ENCODE data around the gene INF2. TPM values are rescaled to one million over a fixed set of nuclear protein-coding genes. Genes with fewer than 3 reads are reported as not detected.

Gene INF2
- total RNA-seq, 1 experiment from 2014 or later = 70.9 TPM

- no peaks in the 10 kb centered on the region for H3K9me3 ChIP-seq (ENCODE audit: low read depth, low read length, poor library complexity, severe bottlenecking)
- POLR2A ChIA-PET (ENCODE audit: low non-redundant PET) = no interaction called here
- no TSS peak for BruUV-seq (replicated peaks)
- H3K27ac ChIP-seq (ENCODE audit: low read depth, low read length, poor library complexity, severe bottlenecking) = no peak overlapping the region
- no peak for DNase-seq (ENCODE audit: low spot score)
- no peaks in the 10 kb centered on the region for H3K36me3 ChIP-seq (ENCODE audit: insufficient read depth, low read length, poor library complexity, severe bottlenecking)
- no peaks in the 10 kb centered on the region for H3K4me1 ChIP-seq (ENCODE audit: insufficient read depth, low read length, poor library complexity, severe bottlenecking)
- no peak overlapping the region for H3K4me3 ChIP-seq (ENCODE audit: low read depth, low read length, poor library complexity, severe bottlenecking)
- CTCF ChIA-PET = no interaction called here
- intact Hi-C loops (cut with micrococcal nuclease; ENCODE audit: unreplicated experiment) = no loop called here
- no peaks in the 10 kb centered on the region for H3K27me3 ChIP-seq (replicated peaks; ENCODE audit: insufficient read depth, low read depth, low read length, poor library complexity)
- TF ChIP-seq, protein P1, sequence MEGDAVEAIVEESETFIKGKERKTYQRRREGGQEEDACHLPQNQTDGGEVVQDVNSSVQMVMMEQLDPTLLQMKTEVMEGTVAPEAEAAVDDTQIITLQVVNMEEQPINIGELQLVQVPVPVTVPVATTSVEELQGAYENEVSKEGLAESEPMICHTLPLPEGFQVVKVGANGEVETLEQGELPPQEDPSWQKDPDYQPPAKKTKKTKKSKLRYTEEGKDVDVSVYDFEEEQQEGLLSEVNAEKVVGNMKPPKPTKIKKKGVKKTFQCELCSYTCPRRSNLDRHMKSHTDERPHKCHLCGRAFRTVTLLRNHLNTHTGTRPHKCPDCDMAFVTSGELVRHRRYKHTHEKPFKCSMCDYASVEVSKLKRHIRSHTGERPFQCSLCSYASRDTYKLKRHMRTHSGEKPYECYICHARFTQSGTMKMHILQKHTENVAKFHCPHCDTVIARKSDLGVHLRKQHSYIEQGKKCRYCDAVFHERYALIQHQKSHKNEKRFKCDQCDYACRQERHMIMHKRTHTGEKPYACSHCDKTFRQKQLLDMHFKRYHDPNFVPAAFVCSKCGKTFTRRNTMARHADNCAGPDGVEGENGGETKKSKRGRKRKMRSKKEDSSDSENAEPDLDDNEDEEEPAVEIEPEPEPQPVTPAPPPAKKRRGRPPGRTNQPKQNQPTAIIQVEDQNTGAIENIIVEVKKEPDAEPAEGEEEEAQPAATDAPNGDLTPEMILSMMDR (conservative IDR thresholded peaks at IDR 0.05; ENCODE audit: low read depth, low read length) = no peak
- TF ChIP-seq EZH2 (IDR thresholded peaks at IDR 0.05; ENCODE audit: borderline replicate concordance, low read depth, low read length, poor library complexity, severe bottlenecking) = no peak
Measured at GRCh38 chr14:104743461-104744380, 54.3 kb downstream of the INF2 start.

- Histone ChIP-seq H3K27me3 (replicated peaks; ENCODE audit: insufficient read depth, low read depth, low read length, poor library complexity) (no peaks in the 10 kb centered on the region), H3K4me3 (ENCODE audit: low read depth, low read length, poor library complexity, severe bottlenecking) (no peak overlapping the region), H3K4me1 (ENCODE audit: insufficient read depth, low read length, poor library complexity, severe bottlenecking) (no peaks in the 10 kb centered on the region), H3K36me3 (ENCODE audit: insufficient read depth, low read length, poor library complexity, severe bottlenecking) (no peaks in the 10 kb centered on the region), H3K27ac (ENCODE audit: low read depth, low read length, poor library complexity, severe bottlenecking) (no peak overlapping the region), H3K9me3 (ENCODE audit: low read depth, low read length, poor library complexity, severe bottlenecking) (no peaks in the 10 kb centered on the region)
- no peak for DNase-seq (ENCODE audit: low spot score)
- BruUV-seq (replicated peaks) = no TSS peak
- ChIA-PET CTCF (no interaction called here), POLR2A (ENCODE audit: low non-redundant PET) (no interaction called here)
- intact Hi-C loops (cut with micrococcal nuclease; ENCODE audit: unreplicated experiment) = no loop called here
- no peak for TF ChIP-seq EZH2 (IDR thresholded peaks at IDR 0.05; ENCODE audit: borderline replicate concordance, low read depth, low read length, poor library complexity, severe bottlenecking)
- TF ChIP-seq, protein P1 (conservative IDR thresholded peaks at IDR 0.05; ENCODE audit: low read depth, low read length) = no peak
Measured at GRCh38 chr14:104744484-104744883, 55.1 kb downstream of the INF2 start.

GRCh38 chr14:104745431-104745830 is 56.0 kb downstream of the INF2 start:
- BruUV-seq (replicated peaks) = no TSS peak
- POLR2A ChIA-PET (ENCODE audit: low non-redundant PET) = no interaction called here
- Histone ChIP-seq H3K27me3 (replicated peaks; ENCODE audit: insufficient read depth, low read depth, low read length, poor library complexity) (no peaks in the 10 kb centered on the region), H3K27ac (ENCODE audit: low read depth, low read length, poor library complexity, severe bottlenecking) (no peak overlapping the region), H3K4me1 (ENCODE audit: insufficient read depth, low read length, poor library complexity, severe bottlenecking) (no peaks in the 10 kb centered on the region), H3K9me3 (ENCODE audit: low read depth, low read length, poor library complexity, severe bottlenecking) (no peaks in the 10 kb centered on the region), H3K36me3 (ENCODE audit: insufficient read depth, low read length, poor library complexity, severe bottlenecking) (no peaks in the 10 kb centered on the region), H3K4me3 (ENCODE audit: low read depth, low read length, poor library complexity, severe bottlenecking) (no peak overlapping the region)
- intact Hi-C loops (cut with micrococcal nuclease; ENCODE audit: unreplicated experiment) = no loop called here
- no peak for DNase-seq (ENCODE audit: low spot score)
- CTCF ChIA-PET = no interaction called here
- TF ChIP-seq EZH2 (IDR thresholded peaks at IDR 0.05; ENCODE audit: borderline replicate concordance, low read depth, low read length, poor library complexity, severe bottlenecking) = no peak
- TF ChIP-seq, protein P1 (conservative IDR thresholded peaks at IDR 0.05; ENCODE audit: low read depth, low read length) = no peak
